Endothelial cell of umbilical vein (primary cell): ENCODE results near the gene ARNT2. TPM values are rescaled to one million over a fixed set of nuclear protein-coding genes. Genes with fewer than 3 reads are reported as not detected.

ENCODE experiments used
- BruUV-seq: library from RNA; stranded (reverse); fragments of 400-500 nt; replicated peaks from 2 replicates; lab custom pipeline; 2021; lab: Mats Ljungman, UMichigan
- CTCF ChIA-PET: fragments of 300-600, 350-600 bp; sonication (Branson Sonifier 250); formaldehyde crosslinking; loops from one replicate; lab custom pipeline; 2021; ENCODE audit warnings: antibody characterized with exemption, inconsistent platforms; lab: Charles Lee
- POLR2A ChIA-PET: fragments of 300-600, 350-600 bp; sonication (Branson Sonifier 250); formaldehyde crosslinking; loops from one replicate; lab custom pipeline; 2021; ENCODE audit warnings: antibody characterized with exemption, inconsistent platforms; lab: Charles Lee
- DNase-seq: peaks from one replicate; pipeline ENCODE4 v3.0.0-alpha.2; 2011; ENCODE audit warnings: low read depth, low spot score
- FAIRE-seq: peaks from 2 replicates; lab custom pipeline; 2011; peaks lifted over from hg19 to GRCh38; lab: Jason Lieb, UNC
- H2AFZ ChIP-seq: 2 replicates; pipeline ENCODE4 v1.6.0; 2012; ENCODE audit warnings: low read depth, low read length, control low read depth, inconsistent platforms
- H3K27ac ChIP-seq: 2 replicates; pipeline ENCODE4 v1.5.1; 2011; ENCODE audit warnings: low read depth, mild to moderate bottlenecking, control low read depth, low read length, moderate library complexity; ENCODE audit not compliant: insufficient read depth
- H3K27me3 ChIP-seq, 2 experiments: 2 replicates each; pipeline versions ENCODE4 v1.6.0 to v1.6.1; 2011; ENCODE audit warnings: low read length in 2 of 2, mixed read lengths in 1 of 2; ENCODE audit not compliant: control insufficient read depth in 2 of 2, insufficient read depth in 2 of 2
- H3K36me3 ChIP-seq, 2 experiments: 2 replicates in 1 of 2; 3 replicates in 1 of 2; pipeline ENCODE4 v1.5.1; 2011; ENCODE audit warnings: low read length in 2 of 2, mild to moderate bottlenecking in 1 of 2, moderate library complexity in 1 of 2; ENCODE audit not compliant: control insufficient read depth in 2 of 2, insufficient read depth in 2 of 2; ENCODE audit errors: extremely low read depth in 1 of 2
- H3K4me1 ChIP-seq: 3 replicates; pipeline ENCODE4 v1.5.1; 2011; ENCODE audit warnings: mild to moderate bottlenecking, low read length; ENCODE audit not compliant: control insufficient read depth, insufficient read depth; ENCODE audit errors: extremely low read depth
- H3K4me2 ChIP-seq: 2 replicates; pipeline ENCODE4 v1.6.1; 2011; ENCODE audit warnings: low read length, control low read depth, mixed read lengths; ENCODE audit not compliant: insufficient read depth
- H3K4me3 ChIP-seq, 3 experiments: fragments of 200-600 bp in 1 of 3; sonication (generic), shearing (Covaris generic) in 1 of 3; replicated peaks in 1 of 3; 2 replicates each; pipeline ENCODE4 v1.5.1; 2011 to 2016; ENCODE audit warnings: control low read depth in 3 of 3, low read length in 3 of 3, mild to moderate bottlenecking in 2 of 3, inconsistent platforms in 1 of 3, low read depth in 1 of 3, moderate library complexity in 1 of 3; ENCODE audit not compliant: insufficient read depth in 1 of 3
- H3K79me2 ChIP-seq: 2 replicates; pipeline ENCODE4 v1.6.0; 2012; ENCODE audit warnings: low read length, inconsistent platforms; ENCODE audit not compliant: control insufficient read depth, insufficient read depth
- H3K9ac ChIP-seq: replicated peaks from 2 replicates; pipeline ENCODE3; 2011; ENCODE audit warnings: low read length, control low read depth; ENCODE audit not compliant: insufficient read depth; ENCODE audit errors: extremely low read depth
- H3K9me1 ChIP-seq: replicated peaks from 3 replicates; pipeline ENCODE4 v1.6.0; 2011; ENCODE audit warnings: mild to moderate bottlenecking, low read length; ENCODE audit not compliant: control insufficient read depth, insufficient read depth; ENCODE audit errors: extremely low read depth
- H3K9me3 ChIP-seq: replicated peaks from 2 replicates; pipeline ENCODE4 v1.5.1; 2012; ENCODE audit warnings: low read length, inconsistent platforms; ENCODE audit not compliant: control insufficient read depth, insufficient read depth
- H4K20me1 ChIP-seq: replicated peaks from 2 replicates; pipeline ENCODE3; 2011; ENCODE audit warnings: mild to moderate bottlenecking, low read length; ENCODE audit not compliant: control insufficient read depth, insufficient read depth; ENCODE audit errors: extremely low read depth
- EZH2 ChIP-seq: IDR thresholded peaks from 2 replicates; pipeline ENCODE4 v1.6.1; 2012; ENCODE audit warnings: borderline replicate concordance, low read depth, mild to moderate bottlenecking, moderate library complexity, low read length, inconsistent platforms; ENCODE audit not compliant: severe bottlenecking
- FOS ChIP-seq: IDR thresholded peaks from 2 replicates; pipeline ENCODE4 v1.6.1; 2011; ENCODE audit warnings: mild to moderate bottlenecking, low read length, moderate library complexity, borderline replicate concordance; ENCODE audit not compliant: insufficient read depth
- GATA2 ChIP-seq: IDR thresholded peaks from 2 replicates; pipeline ENCODE4 v1.7.0; 2011; ENCODE audit warnings: low read depth, mild to moderate bottlenecking, moderate library complexity, mixed read lengths, low read length; ENCODE audit not compliant: insufficient read length, insufficient read depth
- JUN ChIP-seq: IDR thresholded peaks from 2 replicates; pipeline ENCODE4 v1.6.1; 2011; ENCODE audit warnings: borderline replicate concordance, low read depth; ENCODE audit not compliant: insufficient read length, insufficient read depth
- POLR2AphosphoS5 ChIP-seq: IDR thresholded peaks from 2 replicates; pipeline ENCODE4 v1.6.1; 2012; ENCODE audit warnings: low read depth, mild to moderate bottlenecking, control low read depth, low read length, moderate library complexity; ENCODE audit not compliant: insufficient read depth
- dilution Hi-C: fragments of 300-500 bp; cut with MboI; formaldehyde crosslinking; loops from one replicate; pipeline ENCODE4 v1.15.0; 2019; ENCODE audit warnings: low sequenced_read_pairs; ENCODE audit not compliant: extremely low pct_ligation_motif_present
- intact Hi-C: fragments of 100-400 bp; cut with micrococcal nuclease; formaldehyde crosslinking; loops from one replicate; pipeline ENCODE4 v1.10.0; 2022
- polyA plus RNA-seq, 4 experiments: library from polyadenylated mRNA; depleted of rRNA in 3 of 4; stranded (reverse) in 3 of 4; unstranded in 1 of 4; fragments of >200 nt; gene quantifications; 2 replicates each; pipeline versions ENCODE4 v1.2.1 to v1.2.3, GENCODE V29; 2011 to 2012; ENCODE audit warnings: missing spikeins in 1 of 4
- total RNA-seq: library from RNA; stranded (reverse); gene quantifications from 2 replicates; pipeline ENCODE4 v1.2.3, GENCODE V29; 2021
- TF ChIP-seq, protein P1 (sequence below): IDR thresholded peaks from 2 replicates; pipeline ENCODE4 v1.6.1; 2011; ENCODE audit not compliant: insufficient read depth, insufficient read length
- TF ChIP-seq, protein P2 (sequence below), 2 donors: IDR thresholded peaks; 1 replicate in 1 of 2; 2 replicates in 1 of 2; pipeline ENCODE4 v1.5.1; 2011; ENCODE audit warnings: low read length in 2 of 2, mild to moderate bottlenecking in 2 of 2, moderate library complexity in 2 of 2, control low read depth in 1 of 2, inconsistent platforms in 1 of 2, low read depth in 1 of 2; ENCODE audit not compliant: insufficient read depth in 1 of 2; ENCODE audit errors: extremely low read depth in 1 of 2

ARNT2 gene
- total and polyA plus RNA-seq, 2 donors (not counting 3 experiments of a cell fraction or from before 2014, with no cell fraction given), result 0.03 to 0.20 TPM

DNA sequence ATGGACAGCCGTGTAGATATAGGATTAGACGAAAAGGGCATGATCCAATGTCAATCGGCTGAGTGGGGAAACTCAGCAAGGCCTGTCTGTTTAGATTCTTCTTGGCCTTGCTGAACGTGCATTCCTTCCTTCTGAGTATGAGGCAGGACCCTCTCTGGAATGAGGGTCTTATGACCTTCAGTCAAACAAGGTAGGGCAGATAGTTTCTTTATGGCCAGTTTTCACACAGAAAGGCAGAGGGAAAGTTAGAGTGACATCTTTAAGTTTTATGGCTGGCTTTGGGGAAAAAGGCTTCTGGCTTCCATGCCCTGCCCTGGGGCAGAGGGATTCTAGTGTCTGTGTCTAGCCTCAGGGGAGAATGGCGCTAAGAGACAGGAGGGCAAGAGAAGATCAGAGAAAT, 29.7 kb downstream of the ARNT2 start:
- FAIRE-seq (no peak), DNase-seq (no peak)
- Histone ChIP-seq H3K9me1 (no peaks in the 10 kb centered on the region), H2AFZ (no peak overlapping the region), H3K4me3 (no peak overlapping the region), H3K9ac (no peak overlapping the region), H3K9me3 (no peaks in the 10 kb centered on the region), H3K4me2 (no peak overlapping the region), H3K4me1 (peaks cover 2% of the 10 kb centered on the region), H3K27me3 (no peaks in the 10 kb centered on the region), H3K79me2 (no peaks in the 10 kb centered on the region), H3K27ac (no peak overlapping the region), H3K36me3 (no peaks in the 10 kb centered on the region), H4K20me1 (no peaks in the 10 kb centered on the region)
- intact Hi-C loops (no loop called here), dilution Hi-C loops (no loop called here)
- TF ChIP-seq, protein P1, sequence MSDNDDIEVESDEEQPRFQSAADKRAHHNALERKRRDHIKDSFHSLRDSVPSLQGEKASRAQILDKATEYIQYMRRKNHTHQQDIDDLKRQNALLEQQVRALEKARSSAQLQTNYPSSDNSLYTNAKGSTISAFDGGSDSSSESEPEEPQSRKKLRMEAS, result no peak
- TF ChIP-seq FOS (no peak), JUN (no peak), EZH2 (no peak), POLR2AphosphoS5 (no peak), GATA2 (no peak)
- TF ChIP-seq, protein P2, sequence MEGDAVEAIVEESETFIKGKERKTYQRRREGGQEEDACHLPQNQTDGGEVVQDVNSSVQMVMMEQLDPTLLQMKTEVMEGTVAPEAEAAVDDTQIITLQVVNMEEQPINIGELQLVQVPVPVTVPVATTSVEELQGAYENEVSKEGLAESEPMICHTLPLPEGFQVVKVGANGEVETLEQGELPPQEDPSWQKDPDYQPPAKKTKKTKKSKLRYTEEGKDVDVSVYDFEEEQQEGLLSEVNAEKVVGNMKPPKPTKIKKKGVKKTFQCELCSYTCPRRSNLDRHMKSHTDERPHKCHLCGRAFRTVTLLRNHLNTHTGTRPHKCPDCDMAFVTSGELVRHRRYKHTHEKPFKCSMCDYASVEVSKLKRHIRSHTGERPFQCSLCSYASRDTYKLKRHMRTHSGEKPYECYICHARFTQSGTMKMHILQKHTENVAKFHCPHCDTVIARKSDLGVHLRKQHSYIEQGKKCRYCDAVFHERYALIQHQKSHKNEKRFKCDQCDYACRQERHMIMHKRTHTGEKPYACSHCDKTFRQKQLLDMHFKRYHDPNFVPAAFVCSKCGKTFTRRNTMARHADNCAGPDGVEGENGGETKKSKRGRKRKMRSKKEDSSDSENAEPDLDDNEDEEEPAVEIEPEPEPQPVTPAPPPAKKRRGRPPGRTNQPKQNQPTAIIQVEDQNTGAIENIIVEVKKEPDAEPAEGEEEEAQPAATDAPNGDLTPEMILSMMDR (IDR thresholded peaks at IDR 0.05; ENCODE audit: extremely low read depth in 1 of 2, insufficient read depth in 1 of 2, low read depth in 1 of 2, low read length in 2 of 2), result no peak
- ChIA-PET CTCF (no interaction called here), POLR2A (interaction anchor here (0.6 kb wide), 1 partner anchor 19 kb away, joined by 3 read pairs; no protein-coding TSS in a partner anchor)
- BruUV-seq, result no TSS peak
